Sigmoid colon (tissue), 7 donors: ENCODE data around the gene DYDC1. TPM values are rescaled to one million over a fixed set of nuclear protein-coding genes. Genes with fewer than 3 reads are reported as not detected.
A peak's percentile ranks its signal among the peaks of the same experiment; 100 is the strongest.
"Not testable (repeated sequence)": the region's sequence is repeated elsewhere in the genome, so short reads cannot be mapped to it uniquely, and the experiment has no call there.

ENCODE experiments used
- DNase-seq: peaks from one replicate; pipeline ENCODE4 v3.0.0-alpha.2; 2019
- H3K27ac ChIP-seq, 4 donors: fragments of 200-600 bp; sonication (generic); one replicate each; pipeline ENCODE4 v1.5.1; 2016 to 2019; ENCODE audit warnings: mild to moderate bottlenecking in 1 of 4
- H3K27me3 ChIP-seq, 3 donors: fragments of 200-600 bp; sonication (generic); one replicate each; pipeline ENCODE4 v1.5.1; 2019; ENCODE audit warnings: mild to moderate bottlenecking in 1 of 3
- H3K36me3 ChIP-seq, 4 donors: fragments of 200-600 bp; sonication (generic); one replicate each; pipeline ENCODE4 v1.5.1; 2016 to 2019
- H3K4me1 ChIP-seq, 4 donors: fragments of 200-600 bp; sonication (generic); one replicate each; pipeline ENCODE4 v1.5.1; 2017 to 2019
- H3K4me3 ChIP-seq, 4 donors: fragments of 200-600 bp; sonication (generic); one replicate each; pipeline ENCODE4 v1.5.1; 2017 to 2019; ENCODE audit warnings: mild to moderate bottlenecking in 2 of 4, moderate library complexity in 1 of 4
- H3K9me3 ChIP-seq, 4 donors: fragments of 200-600 bp in 3 of 4; sonication (generic) in 3 of 4; one replicate each; pipeline versions ENCODE4 v1.5.1 to v1.6.1; 2013 to 2019
- CTCF ChIP-seq, 4 experiments: fragments of 450-650 bp in 3 of 4; fragments of 200-600 bp in 1 of 4; IDR thresholded peaks; one replicate each; pipeline ENCODE4 v1.5.1; 2016 to 2019; ENCODE audit warnings: antibody characterized with exemption in 4 of 4, mild to moderate bottlenecking in 3 of 4, moderate library complexity in 2 of 4
- EP300 ChIP-seq, 4 donors: sonication (generic); formaldehyde crosslinking; IDR thresholded peaks; one replicate each; pipeline ENCODE4 v1.6.1; 2017; ENCODE audit warnings: antibody characterized with exemption in 4 of 4
- POLR2A ChIP-seq, 2 donors: fragments of 450-650 bp; IDR thresholded peaks; one replicate each; pipeline ENCODE4 v1.6.1; 2016; ENCODE audit warnings: antibody characterized with exemption in 2 of 2, mild to moderate bottlenecking in 2 of 2, moderate library complexity in 2 of 2
- POLR2AphosphoS5 ChIP-seq, 4 donors: sonication (generic); formaldehyde crosslinking; IDR thresholded peaks; one replicate each; pipeline ENCODE4 v1.6.1; 2017; ENCODE audit warnings: antibody characterized with exemption in 4 of 4
- WGBS, 2 donors: extraction: QIAGEN DNeasy Blood & Tissue Kit; methylation state at CpG; one replicate each; pipeline ENCODE4 v1.1.7; 2013; 5-methylcytosine and 5-hydroxymethylcytosine counted together
- intact Hi-C: fragments of 100-400 bp; cut with DNase I; formaldehyde crosslinking; loops from one replicate; pipeline ENCODE4 v1.15.1; 2023
- polyA plus RNA-seq, 3 donors: library from polyadenylated mRNA; stranded (reverse); fragments of 200-250 nt; gene quantifications; one replicate each; pipeline ENCODE4 v1.2.3, GENCODE V29; 2013
- total RNA-seq, 4 donors: library from RNA; depleted of rRNA; stranded (reverse); fragments of >200 nt; gene quantifications; one replicate each; pipeline ENCODE4 v1.1.0, GENCODE V29; 2016
- donor health status: healthy with polysubstance abuse.
- donor health status: Bipolar disorder and iron deficiency.
- donor health status: healthy.

DYDC1 gene
- total and polyA plus RNA-seq, 7 donors = not detected

GRCh38 chr10:80371467-80371866 lies 14.9 kb upstream of the DYDC1 start:
- no peak overlapping the region for H3K4me3 ChIP-seq
- H3K27me3 ChIP-seq = no peaks in the 10 kb centered on the region
- no peak overlapping the region for H3K27ac ChIP-seq
- H3K36me3 ChIP-seq = no peaks in the 10 kb centered on the region
- peaks cover 0 to 14% (median 12%) of the 10 kb centered on the region in 4 donors for H3K9me3 ChIP-seq
- no peak for DNase-seq
- WGBS, 2 donors = 74 to 77% methylated on average over 6 of the region's 6 CpGs
- intact Hi-C loops = no loop called here
- H3K4me1 ChIP-seq = no peaks in the 10 kb centered on the region
- TF ChIP-seq CTCF (IDR thresholded peaks at IDR 0.05) (no peak), EP300 (IDR thresholded peaks at IDR 0.05) (no peak), POLR2A (IDR thresholded peaks at IDR 0.05) (no peak), POLR2AphosphoS5 (IDR thresholded peaks at IDR 0.05) (no peak)

- H3K36me3 ChIP-seq = no peaks in the 10 kb centered on the region
- 0 to 2% methylated on average over 1 of the region's 1 CpG for WGBS, 2 donors
- no peaks in the 10 kb centered on the region for H3K27me3 ChIP-seq
- DNase-seq = no peak
- H3K4me3 ChIP-seq = no peak overlapping the region
- peaks cover 0 to 18% (median 12%) of the 10 kb centered on the region in 4 donors for H3K9me3 ChIP-seq
- no peak overlapping the region for H3K27ac ChIP-seq
- H3K4me1 ChIP-seq = no peaks in the 10 kb centered on the region
- intact Hi-C loops = no loop called here
- TF ChIP-seq POLR2AphosphoS5 (IDR thresholded peaks at IDR 0.05) = no peak
- TF ChIP-seq POLR2A (IDR thresholded peaks at IDR 0.05) = no peak
- TF ChIP-seq EP300 (IDR thresholded peaks at IDR 0.05) = no peak
- TF ChIP-seq CTCF (IDR thresholded peaks at IDR 0.05) = no peak
Measured at GRCh38 chr10:80365510-80365909, 9.0 kb upstream of the DYDC1 start.

GRCh38 chr10:80359644-80360043 lies 3.1 kb upstream of the DYDC1 start:
- no peak for TF ChIP-seq EP300 (IDR thresholded peaks at IDR 0.05)
- TF ChIP-seq CTCF (IDR thresholded peaks at IDR 0.05) = no peak
- TF ChIP-seq POLR2AphosphoS5 (IDR thresholded peaks at IDR 0.05) = no peak
- no peak for TF ChIP-seq POLR2A (IDR thresholded peaks at IDR 0.05)
- intact Hi-C loops = no loop called here
- peak; percentile 62 for DNase-seq
- peaks cover 0 to 15% (median 13%) of the 10 kb centered on the region in 4 donors for H3K4me1 ChIP-seq
- no peak overlapping the region for H3K27ac ChIP-seq
- 95 to 96% methylated on average over 22 of the region's 22 CpGs for whole genome bisulfite sequencing, 2 donors
- H3K36me3 ChIP-seq = no peaks in the 10 kb centered on the region
- H3K27me3 ChIP-seq = peaks cover 0 to 29% (median 13%) of the 10 kb centered on the region in 3 donors
- H3K4me3 ChIP-seq = no peak overlapping the region
- no peaks in the 10 kb centered on the region for H3K9me3 ChIP-seq

- DNase-seq, intact Hi-C loops, H3K9me3 ChIP-seq, H3K27ac ChIP-seq, H3K36me3 ChIP-seq, H3K4me3 ChIP-seq: not testable (repeated sequence)
- Histone ChIP-seq H3K27me3 (peaks cover 0 to 32% (median 13%) of the 10 kb centered on the region in 3 donors), H3K4me1 (peaks cover 0 to 15% (median 13%) of the 10 kb centered on the region in 4 donors)
- 18 to 32% methylated on average over 2 of the region's 2 CpGs for WGBS, 2 donors
Measured at GRCh38 chr10:80358925-80359324, 2.4 kb upstream of the DYDC1 start.

- Histone ChIP-seq H3K27ac (no peak overlapping the region), H3K4me1 (peaks cover 0 to 15% (median 13%) of the 10 kb centered on the region in 4 donors), H3K4me3 (no peak overlapping the region), H3K27me3 (peaks cover 0 to 38% (median 14%) of the 10 kb centered on the region in 3 donors), H3K9me3 (no peaks in the 10 kb centered on the region), H3K36me3 (no peaks in the 10 kb centered on the region)
- DNase-seq = no peak
- WGBS, 2 donors = 67 to 85% methylated on average over 5 of the region's 5 CpGs
- TF ChIP-seq POLR2AphosphoS5 (IDR thresholded peaks at IDR 0.05) (no peak), POLR2A (IDR thresholded peaks at IDR 0.05) (no peak), CTCF (IDR thresholded peaks at IDR 0.05) (no peak), EP300 (IDR thresholded peaks at IDR 0.05) (no peak)
- intact Hi-C loops = no loop called here
Measured at GRCh38 chr10:80357851-80358125, 1.2 kb upstream of the DYDC1 start.
